ENCODE data around the gene YAE1. TPM values are rescaled to one million over a fixed set of nuclear protein-coding genes. Genes with fewer than 3 reads are reported as not detected.
"Not testable (repeated sequence)": the region's sequence is repeated elsewhere in the genome, so short reads cannot be mapped to it uniquely, and the experiment has no call there.

Gene YAE1, protein sequence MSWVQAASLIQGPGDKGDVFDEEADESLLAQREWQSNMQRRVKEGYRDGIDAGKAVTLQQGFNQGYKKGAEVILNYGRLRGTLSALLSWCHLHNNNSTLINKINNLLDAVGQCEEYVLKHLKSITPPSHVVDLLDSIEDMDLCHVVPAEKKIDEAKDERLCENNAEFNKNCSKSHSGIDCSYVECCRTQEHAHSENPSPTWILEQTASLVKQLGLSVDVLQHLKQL
- 56.8 and 85.4 TPM in 2 replicates for total RNA-seq (2014; rRNA removed; shearing (Covaris generic))

DNA sequence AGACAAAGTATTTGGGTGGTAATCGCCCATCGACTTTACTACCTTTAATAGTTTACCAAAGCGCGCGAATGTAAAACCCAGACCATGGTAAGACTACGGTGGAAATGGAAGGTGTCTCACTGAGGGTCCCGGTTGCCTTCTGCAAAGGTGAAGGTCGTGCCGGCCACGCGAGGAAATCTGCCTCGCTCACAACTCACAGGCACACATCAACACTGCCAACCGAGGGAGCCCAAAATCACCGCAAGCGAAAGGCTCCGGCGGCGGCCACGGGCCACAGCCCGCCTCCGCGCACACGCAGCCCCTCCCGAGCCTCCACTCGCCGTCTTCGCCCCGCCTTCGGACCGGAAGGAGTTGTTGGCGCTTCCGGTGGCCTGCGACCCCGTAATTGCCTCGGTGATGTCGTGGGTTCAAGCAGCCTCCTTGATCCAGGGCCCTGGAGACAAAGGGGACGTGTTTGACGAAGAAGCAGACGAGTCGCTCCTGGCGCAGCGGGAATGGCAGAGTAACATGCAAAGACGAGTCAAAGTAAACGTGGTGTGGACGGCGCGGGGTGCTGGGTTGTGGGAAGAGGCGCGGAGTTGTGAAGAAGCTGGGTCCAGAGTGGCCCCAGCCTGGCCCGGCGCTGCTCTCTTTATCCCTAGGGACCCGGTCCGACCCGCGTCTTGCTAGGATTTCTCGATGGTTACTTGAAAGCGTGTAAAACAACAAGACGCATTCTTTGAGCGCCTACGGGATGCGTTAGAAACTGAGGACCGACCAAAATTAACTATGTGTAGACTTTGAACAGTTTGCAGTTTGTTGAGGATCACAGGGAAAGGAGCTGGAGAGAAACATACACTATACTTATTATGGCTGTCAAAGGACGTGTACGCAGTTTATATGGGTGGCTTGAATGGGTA lies at the start of gene YAE1:
TSS of gene YAE1 (plus strand) at position 382 of the 899 bp plus-strand sequence. CDS start at position 397, 15 bp downstream.
- peak; percentile 87 for DNase-seq (ENCODE audit: low spot score)

DNA sequence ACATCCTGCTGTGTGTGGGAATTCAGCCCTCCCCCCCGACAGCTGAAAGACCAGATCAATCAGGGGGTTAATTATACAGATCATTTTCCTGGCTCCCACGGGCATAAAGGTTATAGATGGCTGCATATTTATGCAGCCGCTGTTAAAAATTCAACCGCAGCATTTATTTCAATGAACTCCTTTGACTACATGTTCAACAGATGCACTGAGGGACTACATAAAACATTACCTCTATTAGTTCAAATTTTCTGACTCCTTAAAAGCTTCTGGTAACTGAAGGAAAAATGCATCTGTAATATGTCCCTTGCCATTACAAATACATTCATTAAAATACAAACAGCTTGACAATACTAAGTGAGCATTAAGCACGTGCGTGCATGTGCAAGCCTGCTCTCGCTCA lies 49.7 kb upstream of the YAE1 start:
- no peak for DNase-seq (ENCODE audit: low spot score)

DNA sequence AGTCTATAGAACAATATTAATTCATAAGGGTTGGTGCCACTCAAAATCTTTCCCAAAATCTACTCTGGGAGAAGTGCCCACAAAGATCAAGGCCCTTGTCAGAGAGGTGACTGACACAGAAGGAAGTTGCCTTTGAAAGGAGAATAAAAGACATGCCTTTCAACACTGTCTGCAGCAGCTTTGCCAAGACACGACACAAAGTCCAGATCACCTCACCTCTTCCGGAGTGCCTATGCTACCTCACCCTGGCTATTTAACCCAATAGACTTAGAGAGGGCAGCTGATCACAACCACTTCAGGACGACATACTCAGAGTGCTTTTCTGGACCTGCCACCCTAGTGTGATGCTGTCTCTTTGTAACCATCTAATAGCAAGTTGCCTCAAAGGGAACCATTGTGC lies 49.0 kb upstream of the YAE1 start:
- no peak for DNase-seq (ENCODE audit: low spot score)

DNA sequence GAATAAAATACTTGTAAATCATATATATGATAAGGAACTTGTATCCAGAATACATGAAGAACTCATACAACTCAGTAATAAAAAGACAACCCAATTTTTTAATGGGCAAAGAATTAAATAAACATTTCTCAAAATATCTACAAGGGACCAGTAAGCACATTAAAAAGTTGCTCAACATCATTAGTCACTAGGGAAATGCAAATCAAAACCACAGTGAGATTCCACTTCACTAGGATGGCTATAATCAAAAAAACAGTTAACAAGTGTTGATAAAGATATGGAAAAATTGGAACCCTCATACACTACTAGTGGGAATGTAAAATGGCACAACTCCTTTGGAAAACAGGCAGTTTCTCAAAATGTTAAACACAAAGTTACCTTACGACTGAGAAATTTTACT lies 40.3 kb upstream of the YAE1 start:
- DNase-seq (ENCODE audit: low spot score) = no peak

DNA sequence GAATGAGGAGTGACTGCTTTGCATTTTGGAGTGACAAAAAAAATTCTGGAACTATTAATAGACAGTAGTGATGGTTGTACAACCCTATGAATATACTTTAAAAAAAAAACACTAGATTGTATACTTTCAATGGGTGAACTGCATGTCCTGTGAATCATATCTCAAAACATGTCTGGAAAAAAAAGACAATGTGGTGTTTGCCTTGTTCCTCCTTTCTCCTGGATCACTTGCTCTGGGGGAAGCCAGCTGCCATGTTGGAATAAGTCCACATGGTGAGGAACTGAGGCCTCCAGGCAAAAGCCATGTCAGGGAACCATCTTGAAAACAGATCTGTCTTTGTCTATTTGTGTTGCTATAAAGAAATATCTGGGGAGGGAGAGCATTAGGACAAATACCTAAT lies 39.5 kb upstream of the YAE1 start:
- no peak for DNase-seq (ENCODE audit: low spot score)

DNA sequence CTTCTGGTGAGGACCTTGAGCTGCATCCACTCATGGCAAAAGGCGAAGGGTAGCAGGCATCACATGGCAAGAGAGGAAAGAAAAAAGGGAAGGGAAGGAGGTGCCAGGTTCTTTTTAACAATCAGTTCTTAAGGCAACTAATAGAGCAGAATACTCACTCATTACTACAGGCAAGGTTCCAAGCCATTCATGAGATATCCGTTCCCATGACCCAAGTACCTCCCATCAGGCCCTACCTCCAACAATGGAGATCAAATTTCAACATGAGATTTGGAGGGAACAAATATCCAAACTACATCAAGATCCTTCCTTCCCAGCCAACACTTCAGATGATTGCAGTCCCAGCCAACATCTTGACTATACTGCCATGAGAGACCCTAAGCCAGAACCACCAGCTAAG lies 38.9 kb upstream of the YAE1 start:
- DNase-seq (ENCODE audit: low spot score) = no peak

DNA sequence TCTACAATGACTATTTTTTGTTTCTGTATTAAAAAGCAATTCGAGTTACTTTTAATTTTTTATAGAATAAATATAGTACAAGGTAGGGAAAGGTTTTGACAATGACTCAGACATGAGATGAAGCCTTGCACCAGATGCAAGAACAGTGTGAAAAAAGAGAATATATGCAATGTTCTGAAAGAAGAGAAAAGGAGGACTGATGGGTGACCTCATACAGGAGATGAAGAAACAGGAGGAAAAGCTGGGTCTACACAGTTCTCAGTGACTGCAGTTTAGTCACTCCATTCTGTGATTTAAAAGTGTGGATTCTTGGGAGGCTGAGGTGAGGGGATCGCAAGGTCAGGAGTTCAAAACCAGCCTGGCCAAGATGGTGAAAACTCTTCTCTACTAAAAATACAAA lies 38.3 kb upstream of the YAE1 start:
- DNase-seq (ENCODE audit: low spot score) = no peak

DNA sequence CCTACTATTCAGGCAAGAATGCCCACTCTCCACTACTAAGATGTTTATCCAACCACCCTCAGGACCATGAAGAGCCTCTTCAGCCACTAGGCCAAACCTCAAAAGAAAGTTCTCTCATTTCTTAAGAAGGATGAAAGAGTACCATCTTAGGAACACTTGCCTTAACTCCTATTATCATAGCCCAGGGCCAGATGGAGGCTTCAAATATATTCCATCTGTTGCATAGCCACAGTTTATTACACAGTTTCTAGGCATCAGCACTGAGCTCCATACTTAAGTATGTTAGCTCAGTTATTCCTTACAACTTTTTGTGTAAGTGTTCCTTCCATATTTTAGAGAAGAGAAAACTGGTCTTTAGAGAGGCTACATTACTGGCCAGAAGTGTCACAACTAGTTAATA lies 37.4 kb upstream of the YAE1 start:
- DNase-seq (ENCODE audit: low spot score) = no peak

DNA sequence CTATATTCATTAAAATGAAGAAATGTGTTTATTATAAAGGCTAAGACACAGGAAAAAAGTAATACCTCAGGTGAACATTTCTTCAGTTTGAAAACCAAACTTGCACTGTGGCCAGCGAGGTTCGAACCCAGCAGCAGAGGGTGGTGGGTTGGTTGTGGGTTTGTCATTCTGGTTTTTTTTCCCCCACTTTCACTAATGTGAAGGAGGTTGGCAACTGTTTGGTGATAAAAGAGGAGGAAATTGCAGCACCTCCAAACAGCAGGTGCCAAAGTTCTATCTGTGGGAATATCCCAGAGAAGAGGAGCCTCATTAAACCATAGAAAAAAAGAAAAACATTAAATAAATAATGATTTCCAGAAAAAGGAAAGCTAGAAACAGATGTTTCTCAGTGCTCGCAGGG lies 36.6 kb upstream of the YAE1 start:
- no peak for DNase-seq (ENCODE audit: low spot score)

DNA sequence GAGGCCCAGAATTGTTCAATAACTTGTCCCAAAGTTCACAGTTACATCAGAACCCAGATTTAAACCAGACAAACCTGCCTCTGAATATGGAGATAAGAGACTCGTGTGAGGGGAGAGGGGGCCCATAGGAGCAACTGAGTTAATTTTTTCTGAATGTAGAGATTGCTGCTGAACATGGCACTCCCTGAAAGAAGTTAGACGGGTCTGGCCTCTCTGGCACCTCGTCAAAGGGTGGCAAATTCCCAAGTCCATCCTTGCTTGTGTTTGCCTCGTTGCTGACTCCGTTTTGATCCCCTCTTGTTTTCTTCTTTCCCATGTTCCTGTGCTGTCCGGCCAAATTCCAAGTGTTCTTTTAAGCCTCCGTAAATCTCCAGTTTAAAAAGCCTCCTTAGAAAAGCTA lies 35.2 kb upstream of the YAE1 start:
- no peak for DNase-seq (ENCODE audit: low spot score)

DNA sequence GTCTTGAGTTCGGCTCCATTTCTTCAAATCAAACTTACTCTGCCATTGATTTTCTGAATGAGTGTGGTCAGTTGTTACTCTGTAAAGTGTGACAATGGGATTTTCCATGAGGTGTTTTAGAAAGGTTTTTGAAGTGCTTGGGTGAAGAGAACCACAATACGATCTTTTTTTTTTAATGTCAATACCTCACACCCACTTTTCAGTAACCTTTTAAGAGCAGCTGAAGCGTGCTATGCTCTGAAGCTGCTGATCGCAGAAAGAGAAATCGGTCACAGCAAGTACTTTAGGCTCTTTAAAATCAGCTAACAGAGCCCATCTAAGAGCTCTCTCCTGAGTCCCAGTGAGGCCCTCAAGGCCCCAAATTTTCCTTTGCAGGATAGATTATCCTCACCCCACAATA lies 34.4 kb upstream of the YAE1 start:
- no peak for DNase-seq (ENCODE audit: low spot score)

DNA sequence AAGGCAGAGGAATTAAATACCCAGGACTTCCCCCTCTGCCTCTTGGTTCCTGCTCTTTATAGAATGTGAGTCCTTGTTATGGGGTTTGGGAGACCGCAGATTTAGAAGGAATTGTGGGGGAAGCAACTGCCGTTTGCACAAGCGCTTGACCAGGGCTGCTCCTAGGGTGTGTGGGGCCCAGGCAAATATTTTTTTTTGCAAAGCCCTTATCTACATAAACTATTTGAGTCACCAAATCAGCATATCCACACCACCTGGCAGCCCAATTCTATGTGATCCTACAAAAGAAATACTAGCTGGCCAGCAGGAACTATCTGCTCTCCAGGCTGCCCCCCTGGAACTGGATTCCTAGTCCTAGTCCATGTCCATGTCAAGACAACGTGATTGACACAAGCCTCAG lies 33.4 kb upstream of the YAE1 start:
- DNase-seq (ENCODE audit: low spot score) = no peak

DNA sequence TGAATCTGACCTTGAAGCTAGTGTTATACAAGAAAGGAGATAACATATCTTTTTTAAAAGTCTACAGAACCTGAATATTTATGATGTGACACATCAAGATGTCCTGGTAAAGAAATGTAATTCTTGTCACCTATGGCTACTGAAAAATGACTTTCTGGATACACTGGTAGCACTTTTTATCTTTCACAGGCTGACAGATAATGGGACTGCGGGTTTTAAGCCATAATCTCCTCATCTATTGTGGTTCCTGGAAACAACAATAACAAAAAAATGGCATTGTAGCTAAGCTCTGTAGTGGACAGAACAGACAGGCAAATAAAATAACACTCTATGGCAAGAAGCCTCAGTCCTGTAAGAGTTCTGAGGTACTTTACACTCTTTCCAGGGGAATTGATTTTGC lies 31.6 kb upstream of the YAE1 start:
- DNase-seq (ENCODE audit: low spot score) = no peak

DNA sequence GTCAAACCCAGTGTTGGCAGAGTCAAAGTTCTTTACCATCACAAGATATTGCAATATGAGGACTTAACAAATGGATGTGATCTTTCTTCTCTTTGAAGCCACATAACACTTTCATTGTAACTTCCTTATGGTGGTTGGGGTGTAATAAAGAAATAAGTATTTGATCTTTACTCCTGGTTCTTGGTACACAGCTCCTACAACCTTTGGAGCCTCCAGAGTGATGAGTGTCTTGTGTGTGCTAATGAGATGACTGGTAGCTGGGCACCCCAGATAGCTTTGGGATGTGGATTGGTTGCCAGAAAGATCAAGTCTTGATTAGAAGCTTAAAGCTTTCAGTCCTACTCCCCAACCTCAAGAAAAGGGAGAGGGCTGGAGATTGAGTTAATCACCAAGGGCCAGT lies 31.1 kb upstream of the YAE1 start:
- no peak for DNase-seq (ENCODE audit: low spot score)

DNA sequence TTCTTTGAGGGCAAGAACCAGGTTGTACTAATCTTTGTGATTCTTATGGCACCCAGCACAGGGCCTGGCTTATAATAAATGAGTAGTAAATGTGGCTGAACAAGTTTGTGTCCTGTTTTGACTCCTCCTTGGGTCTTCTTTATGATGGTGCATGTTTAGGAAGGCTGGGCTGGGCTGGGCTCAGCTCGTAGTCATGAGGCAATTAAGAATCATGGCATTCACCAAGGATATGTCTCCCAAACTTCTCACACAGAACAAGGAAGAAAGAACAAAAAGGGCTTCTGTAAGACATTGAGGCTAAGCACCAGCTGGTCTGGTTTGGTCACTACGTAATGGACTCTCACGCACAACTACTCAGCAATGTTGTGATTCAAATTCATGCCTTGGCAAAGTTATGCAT lies 30.5 kb upstream of the YAE1 start:
- no peak for DNase-seq (ENCODE audit: low spot score)

DNA sequence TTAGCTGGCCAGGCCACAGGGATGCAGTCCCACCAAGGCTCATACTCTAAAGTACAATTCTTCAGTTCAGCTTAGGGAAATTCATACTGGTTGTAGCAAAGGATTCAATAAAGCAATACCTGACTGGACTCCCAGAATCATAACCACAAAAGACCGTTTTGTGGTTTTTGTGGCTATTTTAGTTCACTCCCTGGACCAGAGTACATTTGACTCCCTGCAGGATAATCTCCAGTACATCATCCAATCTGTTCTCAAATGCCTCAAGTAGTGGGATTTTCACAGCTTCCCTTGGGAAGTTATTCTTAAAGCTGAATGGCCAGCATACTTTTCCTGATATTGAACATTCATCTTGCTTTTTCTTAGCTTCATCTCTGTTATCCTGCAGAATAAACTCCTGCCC lies 29.3 kb upstream of the YAE1 start:
- no peak for DNase-seq (ENCODE audit: low spot score)

DNA sequence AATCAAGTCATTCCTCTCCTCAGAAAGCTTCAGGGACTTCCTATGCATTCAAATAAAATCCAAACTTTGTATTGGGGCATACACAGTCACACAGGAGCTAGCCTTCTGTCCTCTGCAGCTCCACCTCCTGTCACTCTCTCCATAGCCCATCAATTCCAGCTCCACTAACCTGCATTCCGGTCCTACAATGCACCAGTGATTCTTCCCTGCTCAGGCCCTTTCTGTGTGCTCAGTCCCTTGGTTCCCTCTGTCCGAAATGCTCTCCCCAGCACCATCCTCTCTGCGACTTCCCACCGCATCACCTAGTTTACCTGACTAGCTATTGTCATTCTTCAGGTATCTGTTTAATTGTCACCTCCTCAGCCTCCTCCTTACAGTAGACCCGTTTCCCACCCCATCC lies 26.4 kb upstream of the YAE1 start:
- DNase-seq (ENCODE audit: low spot score) = no peak

DNA sequence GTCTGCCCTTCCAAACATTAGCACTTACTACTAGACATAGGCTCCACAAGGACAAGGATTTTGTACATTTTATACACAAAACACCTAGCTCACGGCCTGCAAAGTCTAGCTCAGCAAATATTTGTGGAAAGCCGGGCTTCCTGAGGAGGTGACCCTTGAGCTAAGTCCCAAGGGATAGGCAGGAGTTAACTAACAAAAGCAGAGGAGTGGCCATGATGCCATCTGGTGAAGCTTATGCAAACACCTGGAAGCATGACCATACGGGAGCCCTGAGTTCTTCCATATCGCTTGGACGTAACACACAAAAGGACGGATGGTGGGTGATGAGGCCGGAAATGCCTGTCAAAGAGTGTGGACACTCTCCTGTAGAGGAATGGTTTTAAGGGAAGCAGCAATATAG lies 25.9 kb upstream of the YAE1 start:
- DNase-seq (ENCODE audit: low spot score) = no peak

DNA sequence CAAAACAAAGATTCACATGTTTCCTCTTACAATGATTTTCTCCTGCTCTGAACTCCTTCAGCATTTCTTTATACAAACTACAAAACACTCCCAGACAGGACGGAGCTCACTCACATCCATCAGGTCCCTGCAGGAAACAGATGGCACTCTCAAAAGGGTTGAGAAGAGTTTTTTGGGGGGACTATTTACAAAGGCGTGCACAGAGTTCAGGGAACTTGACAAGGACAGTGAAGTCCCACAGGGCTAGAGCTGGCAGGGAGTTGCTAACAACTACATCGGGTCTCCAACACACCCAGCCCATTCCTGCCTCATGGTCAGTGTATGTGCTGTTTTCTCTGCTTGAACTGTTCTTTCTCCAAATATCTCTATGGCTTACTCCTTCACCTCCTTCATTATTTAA lies 24.7 kb upstream of the YAE1 start:
- DNase-seq (ENCODE audit: low spot score) = no peak

DNA sequence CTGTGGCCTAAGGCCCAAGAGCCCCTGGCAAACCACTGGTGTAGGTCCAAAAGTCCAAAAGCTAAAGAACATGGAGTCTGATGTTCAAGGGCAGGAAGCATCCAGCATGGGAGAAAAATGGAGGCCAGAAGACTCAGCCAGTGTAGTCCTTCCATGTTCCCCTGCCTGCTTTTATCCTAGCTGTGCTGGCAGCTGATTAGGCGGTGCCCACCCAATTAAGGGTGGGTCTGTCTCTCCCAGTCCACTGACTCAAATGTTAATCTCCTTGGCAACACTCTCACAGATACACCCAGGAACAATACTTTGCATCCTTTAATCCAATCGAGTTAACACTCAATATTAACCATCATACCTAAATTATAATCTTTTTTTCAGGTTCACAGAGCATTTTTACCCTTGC lies 21.4 kb upstream of the YAE1 start:
- not testable (repeated sequence) for DNase-seq (ENCODE audit: low spot score)

DNA sequence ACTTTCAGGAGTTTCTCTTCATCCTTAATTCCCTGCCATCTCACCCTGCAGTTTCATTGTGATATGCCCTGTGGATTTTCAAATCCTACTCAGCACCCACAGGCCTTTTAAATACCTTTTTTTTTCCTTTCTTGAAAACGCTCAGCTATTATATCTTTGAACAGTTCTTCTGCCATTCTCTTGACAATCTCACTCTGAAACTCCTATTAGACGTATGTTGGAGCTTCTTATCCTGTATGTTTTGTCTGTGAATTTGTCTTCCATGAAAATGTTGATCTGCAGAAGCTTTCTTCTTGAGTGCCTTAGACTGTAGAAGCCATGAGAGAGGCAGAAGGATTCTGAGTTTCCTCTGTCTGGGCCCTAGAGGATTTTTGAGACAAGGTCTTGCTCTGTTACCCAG lies 18.9 kb upstream of the YAE1 start:
- DNase-seq (ENCODE audit: low spot score) = no peak

DNA sequence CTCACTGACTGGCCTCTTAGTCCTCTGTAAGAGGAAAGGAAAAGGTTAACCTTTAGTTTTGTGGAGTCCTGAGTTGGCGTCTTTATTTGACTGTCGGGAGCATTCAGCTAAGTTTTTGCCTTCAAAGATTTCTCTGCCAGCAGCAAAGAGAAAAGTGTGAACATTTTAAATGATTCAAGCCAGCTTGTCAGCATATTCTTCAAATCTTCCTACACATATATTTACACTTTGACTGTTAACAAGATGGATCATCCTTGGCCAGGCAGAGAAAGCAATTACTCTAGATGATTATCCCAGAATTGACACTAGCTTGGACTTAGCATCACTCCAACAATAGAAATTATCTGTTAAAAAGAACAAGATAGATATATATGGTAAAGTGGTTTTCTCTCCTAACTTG lies 15.8 kb upstream of the YAE1 start:
- DNase-seq (ENCODE audit: low spot score) = no peak

DNA sequence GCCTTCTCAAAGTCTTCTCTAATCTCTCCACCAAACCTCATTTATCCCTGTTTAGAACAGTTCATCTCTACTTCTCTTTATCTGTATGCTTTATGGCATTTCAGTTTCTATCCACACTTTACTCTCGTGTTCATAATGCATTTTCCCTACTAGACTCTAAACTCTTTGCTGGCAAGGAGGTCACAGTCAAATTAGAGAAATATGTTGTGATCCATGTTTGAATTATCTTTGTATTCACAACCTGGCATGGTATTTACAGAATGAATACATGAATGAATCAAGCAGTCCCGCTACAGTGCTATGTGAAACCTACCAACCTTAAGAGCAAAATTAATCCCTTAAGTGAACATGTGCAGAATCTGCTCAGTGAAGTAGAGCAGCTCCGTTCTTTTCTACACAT lies 12.8 kb upstream of the YAE1 start:
- DNase-seq (ENCODE audit: low spot score) = no peak

Measured in H4 (cell line).